Ecto neural progenitor cell (in vitro differentiated cells): ENCODE data around the gene CDH4.

Source experiments
- DNase-seq: peaks from one replicate; pipeline ENCODE4 v3.0.0-alpha.2; 2018; ENCODE audit warnings: low spot score

The CDH4 gene

DNA sequence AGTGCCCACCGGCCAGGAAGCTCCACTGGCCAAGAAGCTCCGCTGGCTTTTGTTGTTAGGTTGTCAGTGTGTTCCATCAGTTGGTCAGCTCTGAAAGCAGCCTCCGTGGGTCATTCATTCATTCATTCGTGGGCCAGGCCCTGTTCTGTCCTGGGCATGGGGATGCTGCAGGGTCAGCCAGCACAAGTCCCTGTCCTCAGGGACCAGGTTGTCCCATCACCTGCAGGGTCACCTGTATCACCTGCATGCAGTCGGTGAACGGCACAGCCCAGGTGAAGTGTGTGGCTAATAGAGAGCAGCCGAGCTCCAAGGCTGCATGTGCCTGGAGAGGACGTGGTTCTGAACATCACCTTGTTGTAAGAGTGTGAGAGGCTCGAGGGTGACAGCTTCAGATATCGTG lies 403.5 kb downstream of the CDH4 start:
- no peak for DNase-seq

DNA sequence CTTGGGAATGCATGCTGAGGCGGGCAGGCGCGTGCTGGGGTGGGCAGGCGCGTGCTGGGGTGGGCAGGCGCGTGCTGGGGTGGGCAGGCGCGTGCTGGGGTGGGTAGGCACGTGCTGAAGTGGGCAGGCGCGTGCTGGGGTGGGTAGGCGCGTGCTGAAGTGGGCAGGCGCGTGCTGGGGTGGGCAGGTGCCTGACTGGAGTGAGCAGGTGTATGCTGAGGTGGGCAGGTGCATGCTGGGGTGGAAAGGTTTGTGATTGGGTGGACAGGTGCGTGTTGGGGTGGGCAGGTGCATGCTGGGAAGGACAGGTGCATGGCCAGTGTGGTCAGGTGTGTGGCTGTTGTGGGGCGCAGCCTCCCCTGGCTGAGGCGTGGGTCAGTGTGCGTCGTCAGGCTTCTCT lies 404.1 kb downstream of the CDH4 start:
- no peak for DNase-seq

GRCh38 chr20:61657721-61658377 lies 405.8 kb downstream of the CDH4 start:
- DNase-seq = no peak

GRCh38 chr20:61658563-61658962 lies 406.5 kb downstream of the CDH4 start:
- DNase-seq = no peak

DNA sequence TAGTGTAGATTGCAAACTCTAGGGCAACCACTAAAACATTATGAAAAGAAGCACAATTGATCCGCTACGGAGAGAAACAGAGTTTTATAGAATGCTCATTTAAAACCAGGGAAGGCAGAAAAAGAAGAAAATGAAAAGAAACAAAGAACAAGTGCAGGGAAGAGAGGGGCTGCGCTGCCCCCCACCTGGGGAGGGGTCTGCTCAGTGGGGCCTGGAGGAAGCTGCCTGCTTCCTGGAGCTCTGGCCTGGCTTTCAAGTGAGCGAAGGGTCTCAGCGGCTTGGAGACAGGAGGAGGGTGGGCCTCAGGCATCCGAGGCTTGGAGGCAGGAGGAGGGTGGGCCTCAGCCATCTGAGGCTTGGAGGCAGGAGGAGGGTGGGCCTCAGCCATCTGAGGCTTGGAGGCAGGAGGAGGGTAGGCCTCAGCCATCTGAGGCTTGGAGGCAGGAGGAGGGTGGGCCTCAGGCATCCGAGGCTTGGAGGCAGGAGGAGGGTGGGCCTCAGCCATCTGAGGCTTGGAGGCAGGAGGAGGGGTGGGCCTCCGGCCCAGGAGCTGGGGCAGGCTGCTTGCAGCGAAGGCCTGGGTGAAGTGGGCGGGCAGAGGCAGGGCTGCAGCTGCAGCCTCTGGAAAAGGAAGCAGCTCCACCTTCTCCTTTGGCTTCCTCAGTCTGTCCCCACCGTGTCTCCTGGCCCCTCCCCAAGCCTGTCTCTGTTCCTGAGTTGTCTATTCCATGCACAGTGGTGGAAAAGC lies 407.4 kb downstream of the CDH4 start:
- peak; percentile 70 for DNase-seq

DNA sequence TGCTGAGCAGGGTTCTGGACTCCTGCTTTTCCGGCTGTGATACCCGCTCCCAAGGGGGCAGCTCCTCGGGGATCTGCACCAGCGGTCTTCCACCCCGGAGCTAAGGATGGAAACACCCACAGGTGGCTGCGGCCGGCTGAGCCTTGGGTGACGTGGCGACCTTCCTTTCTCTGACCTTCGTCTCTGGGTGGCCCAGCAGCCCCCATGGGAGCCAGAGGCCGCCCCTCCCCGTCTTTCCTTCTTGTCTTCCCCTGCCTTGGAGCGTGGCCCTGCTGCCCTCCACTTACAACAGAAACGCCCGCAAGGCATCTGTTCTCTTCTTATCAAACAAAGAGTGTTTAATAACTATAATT lies 407.9 kb downstream of the CDH4 start:
- no peak for DNase-seq

GRCh38 chr20:61660559-61660958 lies 408.5 kb downstream of the CDH4 start:
- no peak for DNase-seq

GRCh38 chr20:61661025-61661424 lies 409.0 kb downstream of the CDH4 start:
- DNase-seq = no peak

DNA sequence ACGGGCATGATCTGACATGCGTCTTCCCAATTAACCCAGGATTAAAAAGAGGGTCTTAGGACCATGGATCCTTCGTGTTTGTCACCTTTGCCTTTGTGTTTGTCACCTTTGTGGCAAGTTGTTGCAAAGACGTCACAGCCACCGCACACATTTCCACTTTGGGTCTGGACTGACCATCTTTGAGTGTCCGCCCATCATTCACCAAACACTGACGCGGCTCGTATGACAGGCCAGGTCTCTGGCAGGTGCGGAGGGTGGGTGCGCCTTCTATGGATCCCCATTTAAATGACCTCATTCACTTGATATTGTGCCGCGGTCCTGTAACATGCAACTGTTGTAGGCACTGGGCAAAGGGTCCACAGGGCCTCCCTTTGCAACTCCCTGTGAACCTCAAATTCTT lies 409.5 kb downstream of the CDH4 start:
- no peak for DNase-seq

- no peak for DNase-seq
Observed at GRCh38 chr20:61662226-61662967, 410.3 kb downstream of the CDH4 start.

DNA sequence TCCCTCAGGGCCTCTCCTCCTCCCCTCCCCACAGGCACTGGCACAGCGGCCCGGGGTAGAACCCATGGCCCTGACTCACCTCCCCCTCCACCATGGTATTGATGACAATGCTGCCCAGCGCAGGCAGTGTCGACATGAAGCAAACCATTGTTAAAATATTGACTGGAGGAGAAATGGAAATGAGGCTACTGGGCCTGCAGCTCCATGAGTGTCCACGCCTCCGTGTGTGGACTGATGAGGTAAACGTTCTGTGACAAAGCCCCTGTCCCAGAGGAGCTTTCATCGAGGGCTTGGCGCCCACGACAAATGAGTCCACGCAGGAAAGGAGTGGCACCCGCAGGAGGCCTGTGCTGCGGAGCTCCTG lies 410.9 kb downstream of the CDH4 start:
- no peak for DNase-seq

GRCh38 chr20:61663521-61664425 lies 411.7 kb downstream of the CDH4 start:
- DNase-seq = no peak

DNA sequence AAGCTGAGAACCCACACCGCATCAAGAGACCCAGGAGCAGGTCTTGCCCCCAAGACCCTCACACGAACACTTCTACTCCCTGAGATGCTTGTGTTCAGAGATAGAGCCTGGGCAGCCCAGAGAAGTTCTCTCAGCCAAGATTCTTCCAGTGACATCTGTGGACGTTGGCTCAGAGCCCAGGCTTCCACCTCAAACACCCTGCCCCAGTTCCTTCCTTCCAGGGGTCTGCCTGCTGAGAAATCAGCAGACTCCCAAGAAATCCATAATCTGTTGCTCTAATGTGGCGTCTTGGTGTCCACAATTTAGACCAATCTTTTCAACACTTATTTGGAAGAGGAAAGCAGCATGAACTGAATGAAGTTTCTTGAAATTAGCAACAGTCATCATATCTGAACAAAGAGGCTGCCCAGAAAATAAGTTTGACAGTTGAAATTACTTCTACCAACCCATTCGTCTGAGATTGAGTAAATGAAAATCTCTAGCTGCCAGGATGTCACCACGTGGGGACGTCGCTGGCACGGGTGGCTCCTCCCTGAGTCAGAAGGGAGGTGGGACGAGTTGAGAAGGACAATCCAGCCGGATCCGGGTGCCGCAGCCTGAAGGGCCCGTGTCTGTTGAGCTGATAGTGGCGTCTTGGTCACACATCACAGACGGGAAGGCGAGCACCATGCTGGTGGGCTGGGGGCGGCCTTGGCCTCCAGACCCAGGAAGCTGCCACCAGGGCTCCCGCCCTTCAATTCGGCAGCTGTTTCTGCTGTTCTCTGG lies 412.7 kb downstream of the CDH4 start:
- DNase-seq = no peak

DNA sequence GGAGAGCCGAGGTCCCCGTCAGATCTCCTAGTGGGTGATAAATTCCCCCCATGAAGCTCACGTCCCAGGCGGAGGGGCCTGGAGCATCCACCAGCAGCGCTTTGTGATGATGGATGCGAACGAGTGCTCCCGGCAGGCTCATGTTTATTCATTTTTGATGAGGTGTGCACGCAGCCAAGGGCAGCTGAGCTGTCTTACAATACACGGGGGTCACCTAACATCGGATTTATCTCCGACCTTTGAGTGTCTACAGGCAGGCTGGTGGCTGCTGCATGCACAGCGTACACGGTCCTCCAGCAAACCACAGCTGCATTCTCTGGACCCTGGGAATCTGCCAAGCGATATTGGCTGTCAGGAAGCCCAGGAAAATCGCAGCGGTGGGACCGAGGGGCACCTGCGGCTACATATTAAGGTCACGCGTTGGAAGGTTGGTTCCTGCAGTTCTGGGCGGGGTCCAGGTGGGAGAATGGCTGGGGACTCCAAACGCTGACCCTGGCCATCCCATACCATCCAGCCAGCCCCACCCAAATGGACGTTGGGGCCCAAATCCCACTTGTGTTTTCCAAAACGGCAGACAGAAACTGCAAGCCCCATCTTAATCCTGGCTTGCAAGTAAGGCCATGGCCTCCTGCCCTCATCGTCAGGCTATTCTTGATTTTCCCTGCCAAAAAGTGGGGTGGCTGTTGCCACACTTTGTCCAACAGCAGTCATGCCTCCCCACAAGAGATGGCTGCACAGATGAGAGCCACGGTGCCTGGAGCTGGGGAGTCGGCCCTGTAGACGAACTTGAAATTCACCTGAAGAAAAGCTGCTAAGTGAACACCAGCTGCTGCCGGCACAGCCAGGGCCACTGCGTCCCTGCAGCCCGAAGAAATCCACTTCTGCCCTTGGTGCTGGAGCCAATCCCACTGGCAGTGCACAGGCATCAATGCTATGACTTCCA lies 413.7 kb downstream of the CDH4 start:
- DNase-seq = no peak

DNA sequence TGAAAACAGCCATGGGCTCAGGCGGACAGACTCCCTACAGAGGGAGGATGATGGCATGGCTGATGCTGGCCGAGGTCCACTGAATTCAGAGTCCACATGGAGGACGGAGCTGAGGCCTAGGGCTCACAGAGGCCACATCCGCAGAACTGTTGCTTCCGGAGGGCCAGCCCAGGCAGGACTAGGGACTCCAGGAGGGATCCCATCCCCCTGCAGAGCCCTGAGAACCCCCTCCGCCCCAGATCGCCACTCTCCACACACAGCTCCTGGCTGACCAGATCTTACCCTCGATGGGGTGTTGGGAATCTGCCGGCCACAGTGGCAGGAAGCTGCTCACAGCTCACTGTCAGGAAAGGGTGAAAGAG lies 414.4 kb downstream of the CDH4 start:
- no peak for DNase-seq

GRCh38 chr20:61667056-61667792 lies 415.2 kb downstream of the CDH4 start:
- no peak for DNase-seq

DNA sequence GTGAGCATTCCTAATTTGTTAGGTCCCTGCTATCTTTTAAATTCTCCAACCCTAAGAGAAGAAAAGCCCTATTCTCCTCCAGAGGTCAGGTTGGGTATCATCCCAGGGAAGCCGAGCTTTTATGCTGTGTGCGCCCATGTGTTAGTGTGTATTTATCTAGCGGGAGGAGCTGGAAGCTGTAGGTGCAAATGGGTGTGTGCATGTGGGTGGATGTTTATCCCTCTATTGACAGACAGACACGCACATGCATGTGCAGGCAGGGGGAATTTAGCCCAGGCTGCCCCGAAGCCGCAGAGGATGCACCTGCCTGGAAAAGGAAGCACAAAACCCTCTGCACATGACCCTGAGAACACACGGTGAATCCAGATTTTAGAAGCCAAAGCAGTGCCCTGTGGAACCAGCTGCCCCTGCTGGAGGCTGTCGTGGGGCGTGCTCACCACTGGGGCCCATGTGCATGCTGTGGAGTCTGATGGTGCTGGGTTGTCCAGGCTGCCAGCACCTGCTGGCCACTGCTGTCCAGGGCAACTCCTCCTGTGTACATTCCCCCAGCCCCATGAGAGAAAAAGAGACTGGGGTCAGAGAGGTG lies 416.1 kb downstream of the CDH4 start:
- DNase-seq = no peak

- DNase-seq = no peak
Observed at GRCh38 chr20:61668771-61669503, 416.9 kb downstream of the CDH4 start.

DNA sequence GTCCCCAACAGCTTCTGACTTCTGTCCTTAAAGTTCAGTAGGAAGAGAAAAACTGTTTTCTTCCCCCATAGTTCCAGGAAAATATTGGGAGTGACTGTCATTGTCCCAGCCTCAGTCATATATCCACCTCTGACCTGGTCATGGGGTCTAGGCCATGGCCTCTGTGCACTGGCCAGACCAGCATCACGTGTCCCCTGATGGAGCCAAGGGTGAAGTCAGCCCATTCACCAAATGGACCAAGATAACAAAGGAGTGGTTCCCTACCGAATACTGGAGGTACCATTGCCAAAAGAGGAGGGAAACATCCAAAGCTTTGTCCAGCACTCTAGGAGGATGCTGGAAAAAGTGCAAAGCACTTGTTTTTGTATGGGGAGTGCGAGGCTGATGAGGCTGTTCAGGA lies 418.2 kb downstream of the CDH4 start:
- no peak for DNase-seq
